MCF 10A (cell line): ENCODE measurements around the gene NMUR1. TPM values are rescaled to one million over a fixed set of nuclear protein-coding genes. Genes with fewer than 3 reads are reported as not detected.
"Not testable (repeated sequence)": the region's sequence is repeated elsewhere in the genome, so short reads cannot be mapped to it uniquely, and the experiment has no call there.

Source experiments
- BruUV-seq: library from RNA; stranded (reverse); fragments of 400-500 nt; replicated peaks from 2 replicates; lab custom pipeline; 2021; lab: Mats Ljungman, UMichigan
- CTCF ChIA-PET: fragments of 300-600 bp; sonication (Branson Sonifier 250); formaldehyde crosslinking; extraction: SDS; loops from one replicate; lab custom pipeline; 2021; ENCODE audit warnings: antibody characterized with exemption, inconsistent platforms; lab: Yijun Ruan, JAX
- POLR2A ChIA-PET: fragments of 300-600, 350-650 bp; sonication (Branson Sonifier 250); formaldehyde crosslinking; extraction: SDS; loops from one replicate; lab custom pipeline; 2020; ENCODE audit warnings: antibody characterized with exemption, inconsistent platforms; lab: Yijun Ruan, JAX
- DNase-seq: peaks from one replicate; pipeline ENCODE4 v3.0.0-alpha.2; 2018; ENCODE audit not compliant: unreplicated experiment
- H3K27ac Mint-ChIP-seq: one replicate; pipeline ENCODE4 v1.8.0; 2022; ENCODE audit warnings: mild to moderate bottlenecking, low read depth, mixed read lengths; ENCODE audit not compliant: unreplicated experiment
- H3K27me3 Mint-ChIP-seq: one replicate; pipeline ENCODE4 v1.8.0; 2022; ENCODE audit warnings: mixed read lengths; ENCODE audit not compliant: insufficient read depth, unreplicated experiment
- H3K36me3 Mint-ChIP-seq: one replicate; pipeline ENCODE4 v1.8.0; 2022; ENCODE audit warnings: mild to moderate bottlenecking, moderate library complexity, mixed read lengths; ENCODE audit not compliant: insufficient read depth, unreplicated experiment
- H3K4me1 Mint-ChIP-seq: one replicate; pipeline ENCODE4 v1.8.0; 2022; ENCODE audit warnings: mixed read lengths; ENCODE audit not compliant: insufficient read depth, unreplicated experiment
- H3K4me3 Mint-ChIP-seq: one replicate; pipeline ENCODE4 v1.8.0; 2022; ENCODE audit warnings: mild to moderate bottlenecking, moderate library complexity, mixed read lengths; ENCODE audit not compliant: unreplicated experiment
- H3K9me3 Mint-ChIP-seq: one replicate; pipeline ENCODE4 v1.8.0; 2022; ENCODE audit warnings: mixed read lengths; ENCODE audit not compliant: unreplicated experiment
- CTCF ChIP-seq: fragments of 200-600 bp; IDR thresholded peaks from one replicate; pipeline ENCODE4 v1.8.0; 2022; ENCODE audit warnings: antibody characterized with exemption, mild to moderate bottlenecking; ENCODE audit not compliant: unreplicated experiment
- intact Hi-C: fragments of 100-400 bp; cut with micrococcal nuclease; formaldehyde crosslinking; loops from 2 replicates; pipeline ENCODE4 v1.14.1; 2022
- total RNA-seq: library from RNA; stranded (reverse); gene quantifications from 2 replicates; pipeline ENCODE4 v1.2.3, GENCODE V29; 2022

Gene NMUR1
- total RNA-seq, 1 experiment from 2014 or later: not detected

- intact Hi-C loops: no loop called here
- BruUV-seq: no TSS peak
- H3K27me3 Mint-ChIP-seq: peaks cover 14% of the 10 kb centered on the region
- H3K27ac Mint-ChIP-seq: no peak overlapping the region
- H3K36me3 Mint-ChIP-seq: no peaks in the 10 kb centered on the region
- H3K4me1 Mint-ChIP-seq: no peaks in the 10 kb centered on the region
- POLR2A ChIA-PET: no interaction called here
- CTCF ChIA-PET: interaction anchor here (0.6 to 1.0 kb wide), 2 partner anchors 21 to 101 kb away, joined by 3 to 5 read pairs; no protein-coding TSS in a partner anchor
- no peak for DNase-seq
- peaks cover 16% of the 10 kb centered on the region for H3K9me3 Mint-ChIP-seq
- H3K4me3 Mint-ChIP-seq: no peak overlapping the region
- no peak for TF ChIP-seq CTCF
Measured at GRCh38 chr2:231575612-231576256, 45.5 kb upstream of the NMUR1 start.

GRCh38 chr2:231573698-231574421 lies 43.6 kb upstream of the NMUR1 start:
- POLR2A ChIA-PET: no interaction called here
- no peaks in the 10 kb centered on the region for H3K4me1 Mint-ChIP-seq
- no peak for TF ChIP-seq CTCF
- H3K4me3 Mint-ChIP-seq: no peak overlapping the region
- peaks cover 5% of the 10 kb centered on the region for H3K9me3 Mint-ChIP-seq
- CTCF ChIA-PET: interaction anchor here (0.5 to 1.7 kb wide), 4 partner anchors 10 to 168 kb away, joined by 3 to 6 read pairs (median 4); no protein-coding TSS in a partner anchor
- H3K36me3 Mint-ChIP-seq: no peaks in the 10 kb centered on the region
- H3K27ac Mint-ChIP-seq: no peak overlapping the region
- BruUV-seq: no TSS peak
- peaks cover under 1% of the 10 kb centered on the region for H3K27me3 Mint-ChIP-seq
- intact Hi-C loops: no loop called here
- no peak for DNase-seq

- intact Hi-C loops: no loop called here
- CTCF ChIA-PET: interaction anchor here (0.6 to 1.7 kb wide), 3 partner anchors 15 to 47 kb away, joined by 3 to 4 read pairs (median 4); no protein-coding TSS in a partner anchor
- no peak for DNase-seq
- POLR2A ChIA-PET: no interaction called here
- Mint-ChIP-seq H3K9me3 (no peaks in the 10 kb centered on the region), H3K4me1 (no peaks in the 10 kb centered on the region), H3K27ac (no peak overlapping the region), H3K36me3 (no peaks in the 10 kb centered on the region), H3K27me3 (no peaks in the 10 kb centered on the region), H3K4me3 (no peak overlapping the region)
- BruUV-seq: no TSS peak
- no peak for TF ChIP-seq CTCF
Measured at GRCh38 chr2:231573096-231573495, 42.9 kb upstream of the NMUR1 start.

- Mint-ChIP-seq H3K9me3 (peaks cover 7% of the 10 kb centered on the region), H3K27ac (no peak overlapping the region), H3K36me3 (no peaks in the 10 kb centered on the region), H3K27me3 (no peaks in the 10 kb centered on the region), H3K4me3 (no peak overlapping the region), H3K4me1 (no peaks in the 10 kb centered on the region)
- intact Hi-C loops: no loop called here
- TF ChIP-seq CTCF: no peak
- ChIA-PET POLR2A (interaction anchor here (0.6 kb wide), 1 partner anchor 72 kb away, joined by 3 read pairs; no protein-coding TSS in a partner anchor), CTCF (interaction anchor here (0.7 to 2.2 kb wide), 2 partner anchors 9 to 30 kb away, joined by 3 to 8 read pairs; no protein-coding TSS in a partner anchor)
- DNase-seq: no peak
- BruUV-seq: no TSS peak
Measured at GRCh38 chr2:231571661-231572191, 41.5 kb upstream of the NMUR1 start.

GRCh38 chr2:231570915-231571314 lies 40.7 kb upstream of the NMUR1 start:
- H3K4me1 Mint-ChIP-seq, intact Hi-C loops, DNase-seq, H3K27ac Mint-ChIP-seq, BruUV-seq, H3K4me3 Mint-ChIP-seq, H3K36me3 Mint-ChIP-seq, POLR2A ChIA-PET, H3K9me3 Mint-ChIP-seq, H3K27me3 Mint-ChIP-seq: not testable (repeated sequence)
- CTCF ChIA-PET: interaction anchor here (2.2 kb wide), 1 partner anchor 30 kb away, joined by 8 read pairs; no protein-coding TSS in a partner anchor
